ENCODE measurements around the gene SCNN1B. TPM values are rescaled to one million over a fixed set of nuclear protein-coding genes. Genes with fewer than 3 reads are reported as not detected.
"Not testable (repeated sequence)": the region's sequence is repeated elsewhere in the genome, so short reads cannot be mapped to it uniquely, and the experiment has no call there.

SCNN1B gene, protein sequence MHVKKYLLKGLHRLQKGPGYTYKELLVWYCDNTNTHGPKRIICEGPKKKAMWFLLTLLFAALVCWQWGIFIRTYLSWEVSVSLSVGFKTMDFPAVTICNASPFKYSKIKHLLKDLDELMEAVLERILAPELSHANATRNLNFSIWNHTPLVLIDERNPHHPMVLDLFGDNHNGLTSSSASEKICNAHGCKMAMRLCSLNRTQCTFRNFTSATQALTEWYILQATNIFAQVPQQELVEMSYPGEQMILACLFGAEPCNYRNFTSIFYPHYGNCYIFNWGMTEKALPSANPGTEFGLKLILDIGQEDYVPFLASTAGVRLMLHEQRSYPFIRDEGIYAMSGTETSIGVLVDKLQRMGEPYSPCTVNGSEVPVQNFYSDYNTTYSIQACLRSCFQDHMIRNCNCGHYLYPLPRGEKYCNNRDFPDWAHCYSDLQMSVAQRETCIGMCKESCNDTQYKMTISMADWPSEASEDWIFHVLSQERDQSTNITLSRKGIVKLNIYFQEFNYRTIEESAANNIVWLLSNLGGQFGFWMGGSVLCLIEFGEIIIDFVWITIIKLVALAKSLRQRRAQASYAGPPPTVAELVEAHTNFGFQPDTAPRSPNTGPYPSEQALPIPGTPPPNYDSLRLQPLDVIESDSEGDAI
- not detected for total RNA-seq

DNA sequence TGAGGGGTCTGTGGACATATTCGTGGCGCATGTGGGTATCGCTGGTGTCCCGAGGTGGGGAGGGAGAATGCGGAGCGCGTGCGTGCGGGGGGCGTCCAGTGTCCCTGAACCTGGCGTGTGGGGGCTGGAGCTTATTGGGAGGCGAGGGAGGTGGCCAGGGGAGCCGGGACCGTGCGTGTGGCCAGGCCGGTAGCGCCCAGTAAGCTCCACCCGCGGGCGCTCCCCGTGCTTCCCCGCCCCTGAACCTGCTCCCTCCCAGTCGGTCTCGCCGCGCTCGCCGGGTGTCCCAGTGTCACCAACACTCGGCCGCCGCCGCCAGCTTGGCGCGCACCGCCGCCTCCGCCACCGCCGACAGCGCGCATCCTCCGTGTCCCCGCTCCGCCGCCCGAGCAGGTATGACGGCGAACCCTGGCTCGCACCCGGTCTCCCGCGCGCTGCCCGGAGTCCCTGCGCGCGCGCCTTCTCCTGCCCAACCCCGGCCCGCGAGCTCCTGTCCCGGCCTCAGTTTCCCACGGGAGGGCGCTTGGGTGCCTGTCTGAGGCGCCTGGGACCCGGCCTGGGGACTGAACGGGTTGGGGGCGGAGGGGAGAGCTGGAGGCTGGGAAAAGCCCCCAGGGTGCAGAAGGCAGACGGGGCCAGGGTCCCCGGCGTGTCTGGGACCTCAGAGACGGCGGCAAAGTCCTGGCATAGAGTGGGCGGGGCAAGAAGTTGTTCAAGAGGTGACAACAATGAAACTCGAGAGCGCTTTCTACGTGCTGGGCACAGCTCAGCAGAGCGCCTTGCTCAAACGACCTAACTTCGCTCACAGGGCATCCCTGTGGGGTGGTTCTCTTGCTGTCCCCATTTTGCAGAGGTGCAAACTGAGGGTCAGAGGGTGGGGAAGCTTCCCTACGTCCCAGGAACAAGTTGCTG, at the start of gene SCNN1B:
Gene SCNN1B (plus strand): TSS at position 258 of the 912 bp plus-strand sequence. CDS start 46,298 bp downstream, outside the sequence.
- FAIRE-seq: no peak
- DNase-seq (ENCODE audit: low spot score in 2 of 2): peak in 1 of 2 donors; percentile 56

DNA sequence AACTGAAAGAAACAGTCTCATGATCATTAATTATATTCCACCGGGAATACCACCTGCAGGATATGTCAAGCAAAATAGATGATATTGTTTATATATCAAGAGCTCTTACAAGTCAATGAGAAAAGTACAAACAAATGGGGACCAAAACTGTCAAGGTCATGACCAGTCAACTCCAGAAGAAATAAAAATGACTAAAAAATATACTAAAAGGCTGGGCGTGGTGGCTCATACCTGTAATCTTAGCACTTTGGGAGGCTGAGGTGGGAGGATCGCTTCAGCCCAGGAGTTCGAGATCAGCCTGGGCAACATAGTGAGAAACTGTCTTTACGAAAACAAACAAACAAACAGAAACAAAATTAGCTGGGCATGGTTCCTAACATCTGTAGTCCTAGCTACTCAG, 49.8 kb upstream of the SCNN1B start:
- FAIRE-seq (no peak), DNase-seq (ENCODE audit: low spot score in 2 of 2) (no peak)

DNA sequence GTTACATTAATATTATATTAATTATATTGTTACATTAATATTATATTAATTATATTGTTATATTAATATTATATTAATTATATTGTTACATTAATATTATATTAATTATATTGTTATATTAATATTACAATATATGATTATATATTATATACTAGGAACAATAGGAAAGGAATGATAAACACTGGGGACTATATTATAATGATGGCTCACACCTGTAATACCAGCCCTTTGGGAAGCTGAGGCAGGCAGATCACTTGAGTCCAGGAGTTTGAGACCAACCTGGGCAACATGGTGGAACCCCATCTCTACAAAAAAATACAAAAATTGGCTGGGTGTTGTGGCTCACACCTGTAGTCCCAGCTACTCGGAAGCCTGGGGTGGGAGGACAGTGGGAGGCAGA, 48.5 kb upstream of the SCNN1B start:
- not testable (repeated sequence) for FAIRE-seq; DNase-seq (ENCODE audit: low spot score in 2 of 2)

DNA sequence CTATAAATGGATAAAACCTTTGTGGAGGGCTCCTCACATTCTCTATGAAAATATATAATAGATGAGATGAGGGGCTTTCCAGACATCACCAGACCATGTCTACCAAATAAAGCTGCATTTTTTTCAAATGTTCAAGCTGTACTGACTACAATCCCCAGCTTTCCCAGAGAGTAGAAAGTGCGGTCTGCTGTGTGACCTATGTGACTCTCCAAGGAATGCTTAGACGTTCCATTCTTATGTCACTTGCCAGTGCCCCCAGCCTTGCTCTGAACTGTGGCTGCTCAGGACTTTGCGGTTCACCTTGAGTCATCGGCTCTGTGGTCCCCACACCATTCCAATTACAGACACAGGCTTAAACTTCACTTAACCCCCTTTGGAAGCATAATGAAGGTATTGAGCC, 47.8 kb upstream of the SCNN1B start:
- DNase-seq (ENCODE audit: low spot score in 2 of 2) (no peak), FAIRE-seq (no peak)

- FAIRE-seq (no peak), DNase-seq (ENCODE audit: low spot score in 2 of 2) (no peak)
Observed at GRCh38 chr16:23255000-23255399, 47.1 kb upstream of the SCNN1B start.

DNA sequence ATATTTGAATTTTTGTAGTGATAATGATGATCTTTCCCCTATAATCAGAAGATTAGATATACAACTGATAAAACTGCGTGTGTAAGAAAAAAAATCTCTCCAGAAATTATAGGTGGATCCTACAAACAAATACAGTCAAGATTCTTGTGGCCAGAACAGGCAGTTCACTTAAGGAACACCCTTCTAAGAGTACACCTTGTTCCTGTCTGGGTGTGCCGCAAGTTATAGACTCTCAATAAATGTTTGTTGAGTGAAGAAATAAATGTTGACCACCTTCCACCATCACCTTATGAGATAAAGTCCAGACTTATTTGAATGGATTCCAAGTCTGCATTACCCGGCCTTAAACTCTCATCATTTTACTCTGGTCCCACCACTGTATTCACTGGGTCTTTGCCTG, 45.7 kb upstream of the SCNN1B start:
- FAIRE-seq (no peak), DNase-seq (ENCODE audit: low spot score in 2 of 2) (no peak)

DNA sequence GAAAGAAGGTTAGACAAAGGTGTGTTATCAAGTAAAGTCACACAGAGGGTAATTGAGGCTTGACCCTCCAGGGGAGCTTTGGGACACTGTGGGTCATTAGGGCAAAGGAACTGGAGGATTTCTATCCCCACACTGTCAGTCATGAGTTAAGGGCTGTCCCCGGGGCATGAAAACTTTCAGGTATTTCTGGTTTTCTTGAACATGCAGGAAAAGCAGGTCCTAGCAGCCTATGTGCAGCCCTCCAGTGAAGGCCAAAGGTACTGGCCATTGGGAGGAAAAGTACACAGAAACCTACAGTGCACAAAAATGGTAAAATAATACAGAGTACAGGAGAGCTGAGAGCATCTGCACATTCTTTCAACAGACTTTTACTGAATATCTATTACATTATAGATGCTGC, 44.4 kb upstream of the SCNN1B start:
- no peak for FAIRE-seq
- DNase-seq (ENCODE audit: low spot score in 2 of 2): no peak

DNA sequence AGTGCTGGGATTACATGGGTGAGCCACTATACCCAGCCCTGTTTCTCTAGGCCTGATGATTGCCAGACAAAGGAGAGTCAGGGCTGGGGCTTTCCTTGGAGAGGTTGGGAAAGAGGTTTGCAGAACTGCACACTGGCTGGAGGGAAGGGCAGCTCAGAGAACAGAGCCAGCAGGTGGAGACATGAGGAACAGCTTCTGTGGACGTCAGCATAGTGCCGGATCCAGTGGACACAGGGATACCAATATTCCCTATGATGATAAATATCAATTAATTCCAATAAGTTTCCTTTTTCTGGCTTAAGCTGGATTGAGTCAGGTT, 43.2 kb upstream of the SCNN1B start:
- DNase-seq (ENCODE audit: low spot score in 2 of 2) (no peak), FAIRE-seq (no peak)

GRCh38 chr16:23267647-23268046, 34.5 kb upstream of the SCNN1B start:
- DNase-seq (ENCODE audit: low spot score in 2 of 2) (no peak), FAIRE-seq (no peak)

- FAIRE-seq (no peak), DNase-seq (ENCODE audit: low spot score in 2 of 2) (no peak)
Observed at GRCh38 chr16:23268561-23268960, 33.5 kb upstream of the SCNN1B start.

- no peak for DNase-seq (ENCODE audit: low spot score in 2 of 2)
- no peak for FAIRE-seq
Observed at GRCh38 chr16:23269248-23269953, 32.7 kb upstream of the SCNN1B start.

DNA sequence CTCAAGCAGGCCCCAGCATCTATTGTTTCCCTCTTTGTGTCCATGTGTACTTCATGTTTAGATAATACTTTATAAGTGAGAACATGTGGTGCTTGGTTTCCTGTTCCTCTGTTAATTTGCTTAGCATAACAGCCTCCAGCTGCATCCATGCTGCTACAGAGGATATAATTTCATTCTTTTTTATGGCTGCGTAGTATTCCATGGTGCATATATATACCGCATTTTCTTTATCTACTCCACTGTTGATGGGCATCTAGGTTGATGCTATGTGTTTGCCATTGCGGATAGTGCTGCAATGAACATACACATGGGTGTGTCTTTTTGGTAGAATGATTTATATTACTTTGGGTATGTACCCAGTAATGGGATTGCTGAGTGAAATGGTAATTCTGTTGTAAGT, 31.4 kb upstream of the SCNN1B start:
- no peak for FAIRE-seq
- no peak for DNase-seq (ENCODE audit: low spot score in 2 of 2)

- no peak for DNase-seq (ENCODE audit: low spot score in 2 of 2)
- FAIRE-seq: no peak
Observed at GRCh38 chr16:23274968-23275367, 27.1 kb upstream of the SCNN1B start.

GRCh38 chr16:23276821-23277220, 25.3 kb upstream of the SCNN1B start:
- no peak for DNase-seq (ENCODE audit: low spot score in 2 of 2)
- no peak for FAIRE-seq

- no peak for DNase-seq (ENCODE audit: low spot score in 2 of 2)
- FAIRE-seq: no peak
Observed at GRCh38 chr16:23278031-23278430, 24.1 kb upstream of the SCNN1B start.

DNA sequence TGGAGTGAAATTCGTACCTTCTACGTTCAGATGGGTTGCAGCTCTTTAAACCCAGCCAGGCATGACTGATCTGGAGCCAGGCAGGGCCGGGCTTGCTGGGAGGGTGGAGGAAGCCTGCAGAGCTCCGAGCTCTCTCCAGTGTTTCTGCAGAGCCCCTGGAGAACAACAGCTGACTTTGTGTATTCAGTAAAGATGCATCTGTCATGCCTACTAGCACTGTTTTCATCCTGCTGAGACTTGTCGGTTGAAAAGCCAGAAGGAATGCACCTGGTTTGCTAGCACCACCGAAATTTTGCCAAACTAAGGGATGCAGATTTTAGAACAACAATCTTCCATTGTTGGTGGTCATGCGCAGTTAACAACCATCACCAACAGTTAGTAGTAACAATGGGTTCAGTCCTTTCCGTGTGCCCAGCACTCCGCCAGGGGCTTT, 22.4 kb upstream of the SCNN1B start:
- DNase-seq (ENCODE audit: low spot score in 2 of 2) (no peak), FAIRE-seq (no peak)

GRCh38 chr16:23280483-23280967, 21.6 kb upstream of the SCNN1B start:
- no peak for FAIRE-seq
- DNase-seq (ENCODE audit: low spot score in 2 of 2): no peak

- FAIRE-seq: no peak
- DNase-seq (ENCODE audit: low spot score in 2 of 2): no peak
Observed at GRCh38 chr16:23282568-23282967, 19.5 kb upstream of the SCNN1B start.

- FAIRE-seq (no peak), DNase-seq (ENCODE audit: low spot score in 2 of 2) (no peak)
Observed at GRCh38 chr16:23283571-23283970, 18.5 kb upstream of the SCNN1B start.

GRCh38 chr16:23284584-23284983, 17.5 kb upstream of the SCNN1B start:
- FAIRE-seq: no peak

More at GRCh38 chr16:23284584-23284983, 17.5 kb upstream of the SCNN1B start:
- DNase-seq (ENCODE audit: low spot score in 2 of 2): no peak

Measured in frontal cortex (tissue), 4 donors.